ENCODE measurements around the gene RASAL1. TPM values are rescaled to one million over a fixed set of nuclear protein-coding genes. Genes with fewer than 3 reads are reported as not detected.

Gene RASAL1
- total RNA-seq, 4 donors from 2014 or later, result not detected

DNA sequence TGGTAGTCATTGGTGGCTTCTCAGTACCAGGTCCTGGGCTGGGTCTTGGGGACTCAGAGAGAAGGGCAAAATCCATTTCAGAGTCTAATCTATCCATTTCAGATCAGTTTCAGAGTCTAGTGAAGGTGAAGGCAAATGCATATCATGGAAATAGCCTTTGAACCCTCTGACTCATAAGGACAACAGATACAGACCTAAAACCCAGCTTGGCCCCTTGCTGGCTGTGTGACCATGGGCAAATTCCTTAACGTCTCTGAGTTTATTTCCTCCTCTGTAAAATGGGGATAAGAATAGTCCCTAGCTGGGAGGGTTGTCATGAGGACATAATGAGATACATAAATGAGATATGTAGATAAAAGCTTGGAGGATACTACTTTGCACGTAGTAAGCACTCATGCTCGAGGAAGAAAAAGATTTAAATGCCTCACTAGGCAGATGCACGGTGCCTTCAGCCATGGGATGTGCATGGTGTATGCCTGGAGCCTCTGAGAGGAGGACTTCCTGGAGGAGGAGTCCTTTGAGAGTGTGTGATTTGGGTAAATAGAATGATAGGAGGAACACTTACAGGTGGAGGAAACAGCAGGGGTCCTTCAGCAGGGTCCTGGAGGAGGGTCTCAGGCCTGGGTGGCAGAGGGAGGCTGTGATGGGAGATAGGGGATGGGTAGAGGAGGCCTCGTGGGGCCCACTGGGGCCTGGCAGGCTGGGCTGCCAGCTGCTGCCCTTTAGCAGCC, 71.0 kb downstream of the RASAL1 start:
- no peaks in the 10 kb centered on the region for H3K4me1 ChIP-seq
- intact Hi-C loops (cut with DNase I; ENCODE audit: low total_unique reads) (no loop called here), in situ Hi-C loops (cut with MboI; ENCODE audit: low sequenced_read_pairs in 4 of 4) (no loop called here)
- no peaks in the 10 kb centered on the region for H3K36me3 ChIP-seq
- H3K9me3 ChIP-seq, result no peaks in the 10 kb centered on the region
- H3K27me3 ChIP-seq, result peaks cover 0 to 23% (median 19%) of the 10 kb centered on the region in 3 donors
- no peak for TF ChIP-seq POLR2A (IDR thresholded peaks at IDR 0.05)
- TF ChIP-seq, protein P1, sequence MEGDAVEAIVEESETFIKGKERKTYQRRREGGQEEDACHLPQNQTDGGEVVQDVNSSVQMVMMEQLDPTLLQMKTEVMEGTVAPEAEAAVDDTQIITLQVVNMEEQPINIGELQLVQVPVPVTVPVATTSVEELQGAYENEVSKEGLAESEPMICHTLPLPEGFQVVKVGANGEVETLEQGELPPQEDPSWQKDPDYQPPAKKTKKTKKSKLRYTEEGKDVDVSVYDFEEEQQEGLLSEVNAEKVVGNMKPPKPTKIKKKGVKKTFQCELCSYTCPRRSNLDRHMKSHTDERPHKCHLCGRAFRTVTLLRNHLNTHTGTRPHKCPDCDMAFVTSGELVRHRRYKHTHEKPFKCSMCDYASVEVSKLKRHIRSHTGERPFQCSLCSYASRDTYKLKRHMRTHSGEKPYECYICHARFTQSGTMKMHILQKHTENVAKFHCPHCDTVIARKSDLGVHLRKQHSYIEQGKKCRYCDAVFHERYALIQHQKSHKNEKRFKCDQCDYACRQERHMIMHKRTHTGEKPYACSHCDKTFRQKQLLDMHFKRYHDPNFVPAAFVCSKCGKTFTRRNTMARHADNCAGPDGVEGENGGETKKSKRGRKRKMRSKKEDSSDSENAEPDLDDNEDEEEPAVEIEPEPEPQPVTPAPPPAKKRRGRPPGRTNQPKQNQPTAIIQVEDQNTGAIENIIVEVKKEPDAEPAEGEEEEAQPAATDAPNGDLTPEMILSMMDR (IDR thresholded peaks at IDR 0.05 in 4 of 5, conservative IDR thresholded peaks at IDR 0.05 in 1 of 5), result no peak
- no peak overlapping the region for H3K4me3 ChIP-seq
- H3K27ac ChIP-seq, result no peak overlapping the region
- DNase-seq (no peak), ATAC-seq (no peak)

DNA sequence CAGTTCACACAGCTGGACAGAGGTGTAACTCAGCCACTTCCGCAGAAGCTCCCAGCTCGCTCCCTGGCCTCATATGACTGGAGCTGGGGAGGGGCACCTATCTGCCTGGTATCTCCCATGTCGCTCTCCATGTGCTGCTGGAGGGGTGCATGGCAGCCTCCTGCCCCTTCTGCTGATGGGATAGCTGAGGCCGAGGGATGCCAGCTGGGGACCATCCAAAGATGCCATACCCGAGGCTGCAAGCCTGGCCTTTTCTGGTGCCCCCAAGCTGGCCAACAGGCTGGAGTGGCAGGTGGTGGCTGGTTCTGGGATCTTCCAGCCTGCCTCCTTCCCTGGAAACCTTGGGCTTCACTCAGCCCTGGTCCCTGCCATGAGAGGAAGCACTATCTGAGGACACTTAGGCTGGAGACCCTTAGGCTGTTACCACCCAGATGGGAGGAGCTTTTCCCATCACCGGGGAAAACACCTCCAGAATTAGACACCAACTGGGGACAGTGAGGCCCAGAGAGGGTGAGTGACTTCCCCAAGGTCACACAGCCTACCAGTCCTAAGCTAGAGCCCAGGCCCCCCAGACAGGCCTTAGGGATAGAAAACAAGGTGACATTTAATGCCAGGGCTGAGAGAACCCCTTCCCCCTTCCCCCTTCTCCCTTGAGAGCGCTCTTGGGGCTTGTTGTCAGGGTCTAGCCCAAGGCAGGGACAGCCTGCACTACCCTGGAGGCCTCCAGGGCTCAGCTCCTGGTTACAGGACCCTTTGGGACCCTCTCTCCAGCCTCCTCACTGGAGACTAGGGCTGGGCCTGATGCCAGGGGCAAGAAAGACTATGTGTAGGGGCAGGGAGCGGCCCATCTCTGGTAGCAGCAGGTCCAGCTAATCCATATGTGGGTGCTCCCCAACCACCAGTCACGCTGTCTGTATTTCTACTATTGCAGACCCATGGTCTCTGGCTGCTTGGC, 71.9 kb downstream of the RASAL1 start:
- H3K9me3 ChIP-seq, result no peaks in the 10 kb centered on the region
- intact Hi-C loops (cut with DNase I; ENCODE audit: low total_unique reads) (no loop called here), in situ Hi-C loops (cut with MboI; ENCODE audit: low sequenced_read_pairs in 4 of 4) (no loop called here)
- ATAC-seq (no peak), DNase-seq (no peak)
- H3K27me3 ChIP-seq, result peaks cover 2 to 26% (median 21%) of the 10 kb centered on the region in 3 donors
- TF ChIP-seq, protein P1 (IDR thresholded peaks at IDR 0.05 in 4 of 5, conservative IDR thresholded peaks at IDR 0.05 in 1 of 5), result no peak
- TF ChIP-seq POLR2A (IDR thresholded peaks at IDR 0.05), result no peak
- no peaks in the 10 kb centered on the region for H3K4me1 ChIP-seq
- no peak overlapping the region for H3K27ac ChIP-seq
- H3K4me3 ChIP-seq, result no peak overlapping the region
- H3K36me3 ChIP-seq, result no peaks in the 10 kb centered on the region

DNA sequence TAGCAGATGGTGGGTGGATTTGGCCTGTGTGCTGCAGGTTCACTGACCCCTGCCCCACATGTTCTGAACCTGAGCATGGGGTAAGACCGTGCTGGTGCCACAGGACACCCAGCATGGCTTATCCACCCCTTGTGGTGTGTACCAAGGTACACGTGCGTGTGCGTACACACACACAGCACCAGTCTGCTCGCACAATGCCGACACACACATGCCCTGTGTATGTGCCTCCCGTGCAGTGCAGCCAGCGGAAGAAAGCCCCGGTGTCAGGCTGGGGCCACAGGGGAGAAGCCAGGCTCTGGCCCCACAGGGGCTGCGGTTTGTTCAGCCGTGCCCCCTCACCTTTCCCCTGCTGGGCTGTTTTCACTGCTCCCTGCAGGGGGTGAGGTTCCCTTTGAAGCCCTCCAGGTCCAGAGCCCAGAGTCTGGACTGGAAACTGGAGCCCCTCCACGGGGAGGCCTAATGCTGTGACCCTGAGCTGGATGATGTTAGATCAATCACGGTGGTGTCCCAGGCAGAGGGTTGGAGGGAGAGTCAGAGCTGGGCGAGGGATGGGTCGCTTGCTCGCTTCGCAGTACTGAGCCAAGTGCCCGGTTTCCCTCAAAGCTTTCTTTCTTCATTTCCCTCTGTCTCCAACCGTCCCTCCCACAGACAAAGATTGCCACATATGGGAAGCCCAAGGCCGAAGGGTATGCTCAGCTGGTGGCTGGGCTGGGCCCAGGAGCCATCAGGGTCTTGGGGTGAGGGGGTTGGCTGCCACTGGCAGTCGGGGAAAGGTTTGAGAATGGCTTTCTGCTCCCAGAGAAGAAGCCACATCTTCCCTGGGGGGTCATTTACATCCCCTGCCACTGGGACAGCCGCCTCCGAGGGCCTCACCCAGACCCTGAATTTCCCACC, 72.8 kb downstream of the RASAL1 start:
- ATAC-seq, result no peak
- Histone ChIP-seq H3K27ac (no peak overlapping the region), H3K4me1 (no peaks in the 10 kb centered on the region), H3K9me3 (no peaks in the 10 kb centered on the region), H3K27me3 (peaks cover 11 to 33% (median 30%) of the 10 kb centered on the region in 3 donors), H3K4me3 (no peak overlapping the region), H3K36me3 (no peaks in the 10 kb centered on the region)
- DNase-seq, result no peak
- TF ChIP-seq, protein P1 (IDR thresholded peaks at IDR 0.05 in 4 of 5, conservative IDR thresholded peaks at IDR 0.05 in 1 of 5), result no peak
- TF ChIP-seq POLR2A (IDR thresholded peaks at IDR 0.05), result no peak
- intact Hi-C loops (cut with DNase I; ENCODE audit: low total_unique reads), result no loop called here
- in situ Hi-C loops (cut with MboI; ENCODE audit: low sequenced_read_pairs in 4 of 4), result no loop called here

DNA sequence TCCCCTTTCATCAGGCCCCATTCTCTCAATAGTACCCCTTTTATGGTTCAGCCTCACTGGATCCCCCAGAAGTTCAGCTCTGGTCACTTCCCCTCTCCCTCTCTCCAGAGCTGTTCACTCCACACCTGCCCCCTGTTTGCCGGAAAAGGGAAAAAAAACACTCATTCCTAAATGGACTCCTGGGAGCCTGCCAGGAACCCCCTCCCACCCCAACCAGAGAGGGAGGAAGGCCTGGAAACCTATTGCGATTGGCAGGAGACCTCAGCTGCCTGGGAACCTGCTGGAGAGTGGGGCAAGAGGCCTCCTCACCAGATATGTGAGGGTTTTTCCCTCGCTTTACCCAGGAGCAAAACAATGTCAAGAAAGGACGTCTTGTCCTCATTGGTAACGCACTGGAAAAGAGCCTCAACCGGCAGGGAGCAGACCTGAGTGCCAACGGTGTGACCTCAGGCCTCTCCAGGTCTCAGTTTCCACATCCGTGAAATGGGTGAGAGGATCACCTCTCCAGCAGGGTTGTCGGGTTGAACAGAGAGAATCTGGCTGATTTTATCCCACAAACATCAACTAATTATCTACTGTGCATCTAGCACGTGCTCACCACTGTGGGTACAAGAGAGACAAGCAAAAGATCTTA, 74.4 kb downstream of the RASAL1 start:
- H3K4me1 ChIP-seq, result no peaks in the 10 kb centered on the region
- H3K36me3 ChIP-seq, result no peaks in the 10 kb centered on the region
- intact Hi-C loops (cut with DNase I; ENCODE audit: low total_unique reads), result no loop called here
- H3K4me3 ChIP-seq, result no peak overlapping the region
- no peak overlapping the region for H3K27ac ChIP-seq
- DNase-seq (no peak), ATAC-seq (no peak)
- H3K9me3 ChIP-seq, result no peaks in the 10 kb centered on the region
- in situ Hi-C loops (cut with MboI; ENCODE audit: low sequenced_read_pairs in 4 of 4), result no loop called here
- peaks cover 26 to 47% (median 46%) of the 10 kb centered on the region in 3 donors for H3K27me3 ChIP-seq
- no peak for TF ChIP-seq POLR2A (IDR thresholded peaks at IDR 0.05)
- TF ChIP-seq, protein P1 (IDR thresholded peaks at IDR 0.05 in 4 of 5, conservative IDR thresholded peaks at IDR 0.05 in 1 of 5), result no peak
